Left kidney (tissue), 1 donor: ENCODE data around the gene NCBP2. TPM values are rescaled to one million over a fixed set of nuclear protein-coding genes. Genes with fewer than 3 reads are reported as not detected.

Source experiments
- polyA plus RNA-seq: library from polyadenylated mRNA; unstranded; fragments of 120-200 nt; gene quantifications from one replicate; pipeline ENCODE4 v1.2.1, GENCODE V29; 2013; ENCODE audit not compliant: insufficient read length

Gene NCBP2
- polyA plus RNA-seq, 1 donor = 110 TPM

Other genes starting within 250 kb of the NCBP2 start
- 4.9 TPM for gene CEP19, start 230.3 kb downstream of the NCBP2 start, polyA plus RNA-seq
- 32.5 TPM for gene PIGX, start 230.2 kb downstream of the NCBP2 start, polyA plus RNA-seq
- 88.6 TPM for gene PAK2, start 202.7 kb downstream of the NCBP2 start, polyA plus RNA-seq
- gene SENP5, start 74.6 kb downstream of the NCBP2 start, polyA plus RNA-seq = 40.4 TPM
- gene PIGZ, start 26.3 kb upstream of the NCBP2 start, polyA plus RNA-seq = 1.8 TPM
- 2.6 TPM for gene MELTF, start 87.3 kb upstream of the NCBP2 start, polyA plus RNA-seq